Bronchial epithelial cell (primary cell): ENCODE data around the gene ARFGAP2. TPM values are rescaled to one million over a fixed set of nuclear protein-coding genes. Genes with fewer than 3 reads are reported as not detected.

Source experiments
- DNase-seq: peaks from one replicate; pipeline ENCODE4 v3.0.0-alpha.2; 2010; ENCODE audit warnings: low read depth
- FAIRE-seq: peaks from 2 replicates; lab custom pipeline; 2011; peaks lifted over from hg19 to GRCh38; lab: Jason Lieb, UNC
- H3K27me3 ChIP-seq: 2 replicates; pipeline ENCODE4 v1.5.1; 2011; ENCODE audit warnings: low read length; ENCODE audit not compliant: control insufficient read depth, insufficient read depth
- H3K36me3 ChIP-seq: 2 replicates; pipeline ENCODE4 v1.5.1; 2011; ENCODE audit warnings: low read length; ENCODE audit not compliant: control insufficient read depth, insufficient read depth
- H3K4me3 ChIP-seq: 2 replicates; pipeline ENCODE4 v1.5.1; 2011; ENCODE audit warnings: mild to moderate bottlenecking, low read depth, low read length, control low read depth
- CTCF ChIP-seq: IDR thresholded peaks from 2 replicates; pipeline ENCODE4 v1.5.1; 2011; ENCODE audit warnings: mild to moderate bottlenecking, moderate library complexity, low read length, control low read depth, inconsistent platforms; ENCODE audit not compliant: insufficient read depth, severe bottlenecking
- total RNA-seq: library from RNA; depleted of rRNA; stranded (reverse); fragments of >200 nt; gene quantifications from 2 replicates; pipeline ENCODE4 v1.2.1, GENCODE V29; 2014

ARFGAP2 gene
- total RNA-seq, 1 donor from 2014 or later = 105 TPM

DNA sequence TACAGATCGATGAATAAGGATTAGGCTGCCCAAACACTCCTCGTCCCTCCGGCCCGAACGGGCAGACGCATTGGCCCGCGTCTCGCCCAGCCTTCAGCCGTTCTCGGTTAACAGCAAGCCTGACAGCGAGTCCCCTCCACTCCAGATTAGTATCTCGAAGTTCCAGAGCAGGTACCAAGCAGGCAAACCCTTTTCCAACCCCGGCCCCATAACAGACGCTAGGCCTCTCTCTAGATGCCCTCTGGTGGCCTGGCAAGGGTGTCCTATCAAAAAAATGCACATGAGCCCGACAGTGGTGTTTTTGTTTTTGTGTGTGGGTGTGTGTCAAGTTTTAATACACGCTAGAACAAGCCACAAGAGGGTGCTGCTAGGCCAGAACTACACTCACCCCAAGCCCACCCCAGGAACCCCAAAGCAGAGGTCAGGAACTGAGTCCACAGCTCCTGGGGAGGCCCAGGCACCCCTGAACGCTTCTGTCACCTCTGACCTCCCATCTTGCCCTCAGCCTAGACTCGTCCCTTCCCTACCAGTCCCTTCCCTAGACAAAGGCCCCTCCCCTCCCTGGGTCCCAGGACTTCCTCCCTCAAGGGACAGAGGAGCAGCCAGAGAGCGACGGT, 658 bp upstream of the ARFGAP2 start:
- peak; percentile 80 for TF ChIP-seq CTCF
- H3K27me3 ChIP-seq = no peaks in the 10 kb centered on the region
- peaks cover 34% of the 10 kb centered on the region for H3K36me3 ChIP-seq
- FAIRE-seq (peak; percentile 23), DNase-seq (peak; percentile 79)
- H3K4me3 ChIP-seq = peak overlapping the region; percentile 77

DNA sequence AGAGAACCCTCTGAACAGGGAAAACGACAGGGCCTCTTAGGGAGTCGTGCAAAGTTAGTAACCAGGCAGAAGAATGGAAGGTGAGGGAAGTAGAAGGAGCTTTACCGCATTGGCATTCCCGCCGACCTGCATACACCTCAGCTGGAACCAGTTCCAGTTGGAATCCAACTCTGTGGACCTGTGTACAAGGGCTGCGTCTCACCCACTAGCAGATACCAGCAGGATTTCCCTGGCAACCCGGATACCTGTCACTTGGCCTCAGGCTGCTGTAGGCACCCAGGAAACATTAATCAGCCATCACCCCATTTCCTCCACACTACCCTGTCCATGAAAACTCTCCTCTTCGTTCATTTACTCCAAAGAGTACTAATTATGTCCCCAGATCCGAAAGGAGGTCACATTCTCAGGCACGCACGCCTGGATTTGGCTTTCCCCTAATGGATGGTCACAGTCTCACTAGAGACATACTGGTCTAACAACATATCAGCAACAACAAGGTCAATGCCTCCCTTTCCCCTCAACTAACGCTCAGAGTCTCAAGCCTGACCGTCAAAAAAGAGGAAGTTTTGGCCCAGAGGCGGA, 842 bp downstream of the ARFGAP2 start:
- DNase-seq = peak; percentile 33
- no peak for TF ChIP-seq CTCF
- Histone ChIP-seq H3K36me3 (peaks cover 39% of the 10 kb centered on the region), H3K27me3 (no peaks in the 10 kb centered on the region), H3K4me3 (peak overlapping the region; percentile 77)
- peak; percentile 64 for FAIRE-seq

DNA sequence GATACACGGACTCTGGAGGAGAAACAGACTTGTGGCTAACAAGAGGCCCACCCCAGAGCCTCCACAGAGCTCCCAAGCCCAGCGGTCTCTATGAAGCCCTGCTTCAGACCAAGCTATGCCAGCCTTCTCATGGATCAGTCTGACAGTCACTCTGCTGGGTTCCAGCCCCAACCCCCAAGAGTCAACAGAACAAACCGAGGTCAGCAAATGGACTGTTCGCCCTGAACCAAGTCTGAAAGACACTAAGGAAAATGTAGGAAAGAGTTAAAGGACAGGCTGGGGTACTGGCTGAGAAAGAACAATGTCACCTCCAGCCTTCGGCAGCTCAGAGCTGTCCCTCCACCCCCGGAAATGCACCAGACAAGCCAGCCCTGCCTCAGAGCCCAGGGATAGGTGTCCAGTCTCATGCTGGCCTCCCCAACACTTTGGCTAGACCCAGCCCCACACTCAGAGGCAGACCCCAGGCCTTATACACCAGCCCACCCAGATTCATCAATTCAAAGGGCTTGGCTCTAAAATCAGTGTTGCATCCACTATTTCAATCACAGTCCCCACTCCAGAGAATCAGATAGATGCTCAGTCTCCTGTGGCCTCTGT, 3.8 kb downstream of the ARFGAP2 start:
- H3K4me3 ChIP-seq = no peak overlapping the region
- FAIRE-seq (no peak), DNase-seq (no peak)
- H3K36me3 ChIP-seq = peaks cover 39% of the 10 kb centered on the region
- no peak for TF ChIP-seq CTCF
- no peaks in the 10 kb centered on the region for H3K27me3 ChIP-seq

DNA sequence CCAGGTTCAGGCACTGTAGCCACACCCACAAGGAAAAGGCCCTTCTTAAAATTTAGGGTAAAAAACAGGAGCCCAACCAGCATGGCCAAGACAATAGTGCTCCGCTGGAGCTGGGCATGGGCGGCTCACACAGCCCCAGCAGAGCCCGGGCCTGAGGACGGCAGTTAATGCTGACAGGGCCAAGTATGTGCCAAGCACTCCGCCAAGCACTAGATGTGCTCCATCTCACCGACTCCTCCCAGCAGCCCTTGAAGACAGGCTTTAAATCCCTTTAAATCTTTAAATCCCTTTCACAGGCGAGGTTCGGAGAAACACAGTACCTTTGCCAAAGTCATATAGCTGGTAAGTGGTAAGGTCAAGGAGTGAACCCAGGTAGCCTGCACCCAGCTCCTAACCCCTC, 4.8 kb downstream of the ARFGAP2 start:
- Histone ChIP-seq H3K27me3 (no peaks in the 10 kb centered on the region), H3K36me3 (peaks cover 46% of the 10 kb centered on the region), H3K4me3 (no peak overlapping the region)
- no peak for FAIRE-seq
- no peak for DNase-seq
- TF ChIP-seq CTCF = no peak

- Histone ChIP-seq H3K4me3 (no peak overlapping the region), H3K27me3 (no peaks in the 10 kb centered on the region), H3K36me3 (peaks cover 52% of the 10 kb centered on the region)
- TF ChIP-seq CTCF = no peak
- FAIRE-seq (no peak), DNase-seq (no peak)
Measured at GRCh38 chr11:47171061-47171838, 5.4 kb downstream of the ARFGAP2 start.
